DND-41 (cell line): ENCODE data around the gene RPS3.

Source experiments
- EZH2 ChIP-seq: IDR thresholded peaks from 3 replicates; pipeline ENCODE4 v1.6.1; 2012; ENCODE audit warnings: borderline replicate concordance, low read depth, mild to moderate bottlenecking, moderate library complexity, low read length, inconsistent platforms; ENCODE audit not compliant: severe bottlenecking
- TF ChIP-seq, protein P1 (sequence below): IDR thresholded peaks from 2 replicates; pipeline ENCODE4 v1.5.1; 2012; ENCODE audit warnings: borderline replicate concordance, low read length, moderate library complexity, mild to moderate bottlenecking; ENCODE audit not compliant: poor library complexity, severe bottlenecking; ENCODE audit errors: extremely low read depth

- TF ChIP-seq, protein P1, sequence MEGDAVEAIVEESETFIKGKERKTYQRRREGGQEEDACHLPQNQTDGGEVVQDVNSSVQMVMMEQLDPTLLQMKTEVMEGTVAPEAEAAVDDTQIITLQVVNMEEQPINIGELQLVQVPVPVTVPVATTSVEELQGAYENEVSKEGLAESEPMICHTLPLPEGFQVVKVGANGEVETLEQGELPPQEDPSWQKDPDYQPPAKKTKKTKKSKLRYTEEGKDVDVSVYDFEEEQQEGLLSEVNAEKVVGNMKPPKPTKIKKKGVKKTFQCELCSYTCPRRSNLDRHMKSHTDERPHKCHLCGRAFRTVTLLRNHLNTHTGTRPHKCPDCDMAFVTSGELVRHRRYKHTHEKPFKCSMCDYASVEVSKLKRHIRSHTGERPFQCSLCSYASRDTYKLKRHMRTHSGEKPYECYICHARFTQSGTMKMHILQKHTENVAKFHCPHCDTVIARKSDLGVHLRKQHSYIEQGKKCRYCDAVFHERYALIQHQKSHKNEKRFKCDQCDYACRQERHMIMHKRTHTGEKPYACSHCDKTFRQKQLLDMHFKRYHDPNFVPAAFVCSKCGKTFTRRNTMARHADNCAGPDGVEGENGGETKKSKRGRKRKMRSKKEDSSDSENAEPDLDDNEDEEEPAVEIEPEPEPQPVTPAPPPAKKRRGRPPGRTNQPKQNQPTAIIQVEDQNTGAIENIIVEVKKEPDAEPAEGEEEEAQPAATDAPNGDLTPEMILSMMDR = no peak
- no peak for TF ChIP-seq EZH2
Observed at GRCh38 chr11:75413864-75414263, 14.5 kb downstream of the RPS3 start.
